Endothelial cell of umbilical vein (primary cell): ENCODE results near the gene HMGB3. TPM values are rescaled to one million over a fixed set of nuclear protein-coding genes. Genes with fewer than 3 reads are reported as not detected.

Experiments used
- BruUV-seq: library from RNA; stranded (reverse); fragments of 400-500 nt; replicated peaks from 2 replicates; lab custom pipeline; 2021; lab: Mats Ljungman, UMichigan
- CTCF ChIA-PET: fragments of 300-600, 350-600 bp; sonication (Branson Sonifier 250); formaldehyde crosslinking; loops from one replicate; lab custom pipeline; 2021; ENCODE audit warnings: antibody characterized with exemption, inconsistent platforms; lab: Charles Lee
- POLR2A ChIA-PET: fragments of 300-600, 350-600 bp; sonication (Branson Sonifier 250); formaldehyde crosslinking; loops from one replicate; lab custom pipeline; 2021; ENCODE audit warnings: antibody characterized with exemption, inconsistent platforms; lab: Charles Lee
- DNase-seq: peaks from one replicate; pipeline ENCODE4 v3.0.0-alpha.2; 2011; ENCODE audit warnings: low read depth, low spot score
- FAIRE-seq: peaks from 2 replicates; lab custom pipeline; 2011; peaks lifted over from hg19 to GRCh38; lab: Jason Lieb, UNC
- H2AFZ ChIP-seq: 2 replicates; pipeline ENCODE4 v1.6.0; 2012; ENCODE audit warnings: low read depth, low read length, control low read depth, inconsistent platforms
- H3K27ac ChIP-seq: 2 replicates; pipeline ENCODE4 v1.5.1; 2011; ENCODE audit warnings: low read depth, mild to moderate bottlenecking, control low read depth, low read length, moderate library complexity; ENCODE audit not compliant: insufficient read depth
- H3K27me3 ChIP-seq, 2 experiments: 2 replicates each; pipeline versions ENCODE4 v1.6.0 to v1.6.1; 2011; ENCODE audit warnings: low read length in 2 of 2, mixed read lengths in 1 of 2; ENCODE audit not compliant: control insufficient read depth in 2 of 2, insufficient read depth in 2 of 2
- H3K36me3 ChIP-seq, 2 experiments: 2 replicates in 1 of 2; 3 replicates in 1 of 2; pipeline ENCODE4 v1.5.1; 2011; ENCODE audit warnings: low read length in 2 of 2, mild to moderate bottlenecking in 1 of 2, moderate library complexity in 1 of 2; ENCODE audit not compliant: control insufficient read depth in 2 of 2, insufficient read depth in 2 of 2; ENCODE audit errors: extremely low read depth in 1 of 2
- H3K4me1 ChIP-seq: 3 replicates; pipeline ENCODE4 v1.5.1; 2011; ENCODE audit warnings: mild to moderate bottlenecking, low read length; ENCODE audit not compliant: control insufficient read depth, insufficient read depth; ENCODE audit errors: extremely low read depth
- H3K4me2 ChIP-seq: 2 replicates; pipeline ENCODE4 v1.6.1; 2011; ENCODE audit warnings: low read length, control low read depth, mixed read lengths; ENCODE audit not compliant: insufficient read depth
- H3K4me3 ChIP-seq, 3 experiments: fragments of 200-600 bp in 1 of 3; sonication (generic), shearing (Covaris generic) in 1 of 3; replicated peaks in 1 of 3; 2 replicates each; pipeline ENCODE4 v1.5.1; 2011 to 2016; ENCODE audit warnings: control low read depth in 3 of 3, low read length in 3 of 3, mild to moderate bottlenecking in 2 of 3, inconsistent platforms in 1 of 3, low read depth in 1 of 3, moderate library complexity in 1 of 3; ENCODE audit not compliant: insufficient read depth in 1 of 3
- H3K79me2 ChIP-seq: 2 replicates; pipeline ENCODE4 v1.6.0; 2012; ENCODE audit warnings: low read length, inconsistent platforms; ENCODE audit not compliant: control insufficient read depth, insufficient read depth
- H3K9ac ChIP-seq: replicated peaks from 2 replicates; pipeline ENCODE3; 2011; ENCODE audit warnings: low read length, control low read depth; ENCODE audit not compliant: insufficient read depth; ENCODE audit errors: extremely low read depth
- H3K9me1 ChIP-seq: replicated peaks from 3 replicates; pipeline ENCODE4 v1.6.0; 2011; ENCODE audit warnings: mild to moderate bottlenecking, low read length; ENCODE audit not compliant: control insufficient read depth, insufficient read depth; ENCODE audit errors: extremely low read depth
- H3K9me3 ChIP-seq: replicated peaks from 2 replicates; pipeline ENCODE4 v1.5.1; 2012; ENCODE audit warnings: low read length, inconsistent platforms; ENCODE audit not compliant: control insufficient read depth, insufficient read depth
- H4K20me1 ChIP-seq: replicated peaks from 2 replicates; pipeline ENCODE3; 2011; ENCODE audit warnings: mild to moderate bottlenecking, low read length; ENCODE audit not compliant: control insufficient read depth, insufficient read depth; ENCODE audit errors: extremely low read depth
- EZH2 ChIP-seq: IDR thresholded peaks from 2 replicates; pipeline ENCODE4 v1.6.1; 2012; ENCODE audit warnings: borderline replicate concordance, low read depth, mild to moderate bottlenecking, moderate library complexity, low read length, inconsistent platforms; ENCODE audit not compliant: severe bottlenecking
- FOS ChIP-seq: IDR thresholded peaks from 2 replicates; pipeline ENCODE4 v1.6.1; 2011; ENCODE audit warnings: mild to moderate bottlenecking, low read length, moderate library complexity, borderline replicate concordance; ENCODE audit not compliant: insufficient read depth
- GATA2 ChIP-seq: IDR thresholded peaks from 2 replicates; pipeline ENCODE4 v1.7.0; 2011; ENCODE audit warnings: low read depth, mild to moderate bottlenecking, moderate library complexity, mixed read lengths, low read length; ENCODE audit not compliant: insufficient read length, insufficient read depth
- JUN ChIP-seq: IDR thresholded peaks from 2 replicates; pipeline ENCODE4 v1.6.1; 2011; ENCODE audit warnings: borderline replicate concordance, low read depth; ENCODE audit not compliant: insufficient read length, insufficient read depth
- MYC ChIP-seq: IDR thresholded peaks from one replicate; pipeline ENCODE4 v1.6.1; 2011; ENCODE audit warnings: mild to moderate bottlenecking, low read depth, low read length
- POLR2A ChIP-seq: IDR thresholded peaks from 2 replicates; pipeline ENCODE4 v1.6.1; 2012; ENCODE audit warnings: low read depth, mild to moderate bottlenecking, control low read depth, low read length
- POLR2AphosphoS5 ChIP-seq: IDR thresholded peaks from 2 replicates; pipeline ENCODE4 v1.6.1; 2012; ENCODE audit warnings: low read depth, mild to moderate bottlenecking, control low read depth, low read length, moderate library complexity; ENCODE audit not compliant: insufficient read depth
- dilution Hi-C: fragments of 300-500 bp; cut with MboI; formaldehyde crosslinking; loops from one replicate; pipeline ENCODE4 v1.15.0; 2019; ENCODE audit warnings: low sequenced_read_pairs; ENCODE audit not compliant: extremely low pct_ligation_motif_present
- intact Hi-C: fragments of 100-400 bp; cut with micrococcal nuclease; formaldehyde crosslinking; loops from one replicate; pipeline ENCODE4 v1.10.0; 2022
- polyA plus RNA-seq, 4 experiments: library from polyadenylated mRNA; depleted of rRNA in 3 of 4; stranded (reverse) in 3 of 4; unstranded in 1 of 4; fragments of >200 nt; gene quantifications; 2 replicates each; pipeline versions ENCODE4 v1.2.1 to v1.2.3, GENCODE V29; 2011 to 2012; ENCODE audit warnings: missing spikeins in 1 of 4
- total RNA-seq: library from RNA; stranded (reverse); gene quantifications from 2 replicates; pipeline ENCODE4 v1.2.3, GENCODE V29; 2021
- TF ChIP-seq, protein P1 (sequence below): IDR thresholded peaks from 2 replicates; pipeline ENCODE4 v1.6.1; 2011; ENCODE audit not compliant: insufficient read depth, insufficient read length

HMGB3 gene
- total and polyA plus RNA-seq, 2 donors (not counting 3 experiments of a cell fraction or from before 2014, with no cell fraction given) = 13.7 to 124 TPM

DNA sequence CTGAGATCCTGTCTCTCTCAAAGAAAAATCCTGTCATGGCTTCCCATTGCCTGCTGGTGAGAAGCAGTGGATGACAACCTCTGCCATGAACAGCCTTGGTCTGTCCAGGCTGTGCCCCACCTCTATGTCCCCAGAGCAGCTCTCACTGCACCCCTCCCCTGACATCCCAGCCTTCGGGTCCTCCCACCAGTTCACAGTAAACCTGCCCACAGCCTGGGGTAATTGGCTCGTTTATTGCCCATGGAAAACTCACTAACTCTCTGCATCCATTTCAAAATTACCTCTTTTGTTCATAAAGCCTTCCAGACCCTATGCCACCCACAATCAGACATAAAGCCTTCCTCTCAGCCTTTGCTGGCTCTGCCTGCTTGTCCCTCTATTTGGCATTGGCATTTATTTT lies 10.7 kb upstream of the HMGB3 start:
- no peak overlapping the region for H3K4me3 ChIP-seq
- no peak overlapping the region for H3K27ac ChIP-seq
- intact Hi-C loops (no loop called here), dilution Hi-C loops (no loop called here)
- H2AFZ ChIP-seq = no peak overlapping the region
- no peak overlapping the region for H3K4me2 ChIP-seq
- DNase-seq (no peak), FAIRE-seq (no peak)
- H3K9ac ChIP-seq = no peak overlapping the region
- no peaks in the 10 kb centered on the region for H3K4me1 ChIP-seq
- no peaks in the 10 kb centered on the region for H3K9me3 ChIP-seq
- H3K36me3 ChIP-seq = no peaks in the 10 kb centered on the region
- H4K20me1 ChIP-seq = no peaks in the 10 kb centered on the region
- no peaks in the 10 kb centered on the region for H3K9me1 ChIP-seq
- ChIA-PET POLR2A (no interaction called here), CTCF (no interaction called here)
- BruUV-seq = no TSS peak
- no peaks in the 10 kb centered on the region for H3K79me2 ChIP-seq
- TF ChIP-seq EZH2 (no peak), POLR2AphosphoS5 (no peak), POLR2A (no peak), GATA2 (no peak), FOS (no peak), JUN (no peak), MYC (no peak)
- TF ChIP-seq, protein P1, sequence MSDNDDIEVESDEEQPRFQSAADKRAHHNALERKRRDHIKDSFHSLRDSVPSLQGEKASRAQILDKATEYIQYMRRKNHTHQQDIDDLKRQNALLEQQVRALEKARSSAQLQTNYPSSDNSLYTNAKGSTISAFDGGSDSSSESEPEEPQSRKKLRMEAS = no peak
- no peaks in the 10 kb centered on the region for H3K27me3 ChIP-seq
